ENCODE measurements around the gene CD22.

- no peak for TF ChIP-seq CTCF (IDR thresholded peaks at IDR 0.05; ENCODE audit: low read length)
- no peak for TF ChIP-seq EZH2 (optimal IDR thresholded peaks at IDR 0.05; ENCODE audit: low read depth, low read length)
- no peak for TF ChIP-seq EZH2phosphoT487 (IDR thresholded peaks at IDR 0.05; ENCODE audit: low read length)
Measured at GRCh38 chr19:35373492-35373891, 44.5 kb downstream of the CD22 start.
